HepG2 (cell line): ENCODE measurements around the gene SCT. TPM values are rescaled to one million over a fixed set of nuclear protein-coding genes. Genes with fewer than 3 reads are reported as not detected.

ENCODE experiments used
- CBX2 ChIP-seq, 2 experiments: fragments of 200-600 bp in 1 of 2; sonication (generic); formaldehyde crosslinking in 1 of 2; IDR thresholded peaks; 2 replicates each; pipeline versions ENCODE4 v1.7.0 to v1.8.1; 2018 to 2022; ENCODE audit warnings: low read depth in 2 of 2, low read length in 1 of 2, mild to moderate bottlenecking in 1 of 2, missing genetic modification reagents in 1 of 2
- DPF2 ChIP-seq: sonication (generic); formaldehyde crosslinking; IDR thresholded peaks from 2 replicates; pipeline ENCODE4 v1.4.0; 2020; ENCODE audit warnings: mild to moderate bottlenecking, low read depth, missing genetic modification reagents, borderline replicate concordance
- ELF1 ChIP-seq: sonication (generic); formaldehyde crosslinking; IDR thresholded peaks from 2 replicates; pipeline ENCODE4 v1.4.0; 2020; ENCODE audit warnings: missing genetic modification reagents
- HNF4A ChIP-seq: sonication (generic); formaldehyde crosslinking; IDR thresholded peaks from 2 replicates; pipeline ENCODE4 v1.4.0; 2020; ENCODE audit warnings: missing genetic modification reagents
- HNF4G ChIP-seq, 2 experiments: sonication (generic) in 1 of 2; formaldehyde crosslinking in 1 of 2; IDR thresholded peaks; 2 replicates each; pipeline versions ENCODE4 v1.4.0 to v1.6.1; 2011 to 2020; ENCODE audit warnings: borderline replicate concordance in 2 of 2, low read depth in 2 of 2, mild to moderate bottlenecking in 2 of 2, low read length in 1 of 2, missing genetic modification reagents in 1 of 2, moderate library complexity in 1 of 2
- HOXA3 ChIP-seq: sonication (generic); formaldehyde crosslinking; IDR thresholded peaks from 2 replicates; pipeline ENCODE4 v1.5.0; 2020; ENCODE audit warnings: missing genetic modification reagents
- KDM1A ChIP-seq: IDR thresholded peaks from 2 replicates; pipeline ENCODE4 v1.6.1; 2016; ENCODE audit warnings: missing compliant biosample characterization
- MED1 ChIP-seq: sonication (generic); formaldehyde crosslinking; IDR thresholded peaks from 2 replicates; pipeline ENCODE4 v1.4.0; 2020; ENCODE audit warnings: missing genetic modification reagents
- TARDBP ChIP-seq: sonication (generic); formaldehyde crosslinking; IDR thresholded peaks from 2 replicates; pipeline ENCODE4 v1.8.0; 2022; ENCODE audit warnings: mild to moderate bottlenecking, missing genetic modification reagents
- ZBTB1 ChIP-seq: sonication (generic); formaldehyde crosslinking; IDR thresholded peaks from 2 replicates; pipeline ENCODE4 v1.4.0; 2020; ENCODE audit warnings: missing genetic modification reagents, borderline replicate concordance
- ZNF550 ChIP-seq: sonication (generic); formaldehyde crosslinking; IDR thresholded peaks from 2 replicates; pipeline ENCODE4 v1.4.0; 2020; ENCODE audit warnings: mild to moderate bottlenecking, missing genetic modification reagents, borderline replicate concordance
- ZNF619 ChIP-seq: sonication (generic); formaldehyde crosslinking; IDR thresholded peaks from 2 replicates; pipeline ENCODE4 v1.4.0; 2020; ENCODE audit warnings: mild to moderate bottlenecking, missing genetic modification reagents
- polyA plus RNA-seq, 8 experiments: library from polyadenylated mRNA; depleted of rRNA in 3 of 8; stranded (reverse) in 7 of 8; unstranded in 1 of 8; fragments of >200 nt; fragmentation: Illumina TruSeq in 4 of 8; extraction: Trizol in 4 of 8; gene quantifications; 2 replicates each; pipeline versions ENCODE4 v1.2.1 to v1.2.3, GENCODE V29; 2011 to 2016; ENCODE audit warnings: low read depth in 4 of 8, missing spikeins in 1 of 8, mixed read lengths in 1 of 8; ENCODE audit not compliant: insufficient read depth in 1 of 8
- total RNA-seq, 5 experiments: library from RNA; depleted of rRNA; stranded (reverse); fragments of >200 nt; fragmentation: Illumina TruSeq; extraction: Trizol; gene quantifications; 2 replicates each; pipeline ENCODE4 v1.2.3, GENCODE V29; 2016; ENCODE audit warnings: low read depth in 1 of 5
- TF ChIP-seq, protein P1 (sequence below): sonication (generic); formaldehyde crosslinking; conservative IDR thresholded peaks from 2 replicates; pipeline ENCODE4 v1.4.0; 2020; ENCODE audit warnings: missing genetic modification reagents
- TF ChIP-seq, protein P2 (sequence below): IDR thresholded peaks from 2 replicates; pipeline ENCODE4 v1.6.1; 2016; ENCODE audit warnings: mild to moderate bottlenecking, missing biosample characterization, missing genetic modification reagents
- TF ChIP-seq, protein P3 (sequence below): sonication (generic); formaldehyde crosslinking; IDR thresholded peaks from 2 replicates; pipeline ENCODE4 v1.4.0; 2020; ENCODE audit warnings: mild to moderate bottlenecking, missing genetic modification reagents, borderline replicate concordance
- TF ChIP-seq, protein P4 (sequence below): sonication (generic); formaldehyde crosslinking; IDR thresholded peaks from 2 replicates; pipeline ENCODE4 v1.4.0; 2020; ENCODE audit warnings: missing genetic modification reagents, borderline replicate concordance
- TF ChIP-seq, protein P5 (sequence below): sonication (generic); formaldehyde crosslinking; IDR thresholded peaks from 2 replicates; pipeline ENCODE4 v1.5.1; 2020; ENCODE audit warnings: missing genetic modification reagents, mild to moderate bottlenecking, borderline replicate concordance

SCT gene
- total and polyA plus RNA-seq, 2 of the 13 experiments (the other 11 are each of a cell fraction or from before 2014, with no cell fraction given): not detected

DNA sequence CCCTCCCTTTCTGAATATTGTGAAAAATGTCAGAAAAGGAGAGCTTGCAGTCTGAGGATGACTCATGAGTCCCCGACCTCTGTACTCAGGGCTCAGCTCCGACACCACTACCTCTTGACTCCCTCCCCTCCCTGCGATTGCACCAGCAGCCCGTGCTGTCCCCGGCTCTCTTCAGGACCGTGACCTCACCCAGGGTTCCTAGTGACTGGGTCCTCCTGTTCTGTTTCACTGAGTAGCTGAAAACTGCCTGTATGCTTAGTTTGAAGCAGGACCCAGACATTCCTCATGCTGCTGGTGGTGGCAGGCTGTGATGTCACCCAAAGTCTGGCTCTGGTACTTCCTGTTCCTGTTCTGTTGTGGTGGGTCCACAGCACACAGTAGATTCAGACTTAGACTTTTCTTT lies 39.0 kb downstream of the SCT start (continued):
- TF ChIP-seq, protein P1, sequence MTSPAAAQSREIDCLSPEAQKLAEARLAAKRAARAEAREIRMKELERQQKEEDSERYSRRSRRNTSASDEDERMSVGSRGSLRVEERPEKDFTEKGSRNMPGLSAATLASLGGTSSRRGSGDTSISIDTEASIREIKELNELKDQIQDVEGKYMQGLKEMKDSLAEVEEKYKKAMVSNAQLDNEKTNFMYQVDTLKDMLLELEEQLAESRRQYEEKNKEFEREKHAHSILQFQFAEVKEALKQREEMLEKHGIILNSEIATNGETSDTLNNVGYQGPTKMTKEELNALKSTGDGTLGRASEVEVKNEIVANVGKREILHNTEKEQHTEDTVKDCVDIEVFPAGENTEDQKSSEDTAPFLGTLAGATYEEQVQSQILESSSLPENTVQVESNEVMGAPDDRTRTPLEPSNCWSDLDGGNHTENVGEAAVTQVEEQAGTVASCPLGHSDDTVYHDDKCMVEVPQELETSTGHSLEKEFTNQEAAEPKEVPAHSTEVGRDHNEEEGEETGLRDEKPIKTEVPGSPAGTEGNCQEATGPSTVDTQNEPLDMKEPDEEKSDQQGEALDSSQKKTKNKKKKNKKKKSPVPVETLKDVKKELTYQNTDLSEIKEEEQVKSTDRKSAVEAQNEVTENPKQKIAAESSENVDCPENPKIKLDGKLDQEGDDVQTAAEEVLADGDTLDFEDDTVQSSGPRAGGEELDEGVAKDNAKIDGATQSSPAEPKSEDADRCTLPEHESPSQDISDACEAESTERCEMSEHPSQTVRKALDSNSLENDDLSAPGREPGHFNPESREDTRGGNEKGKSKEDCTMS: no peak
- TF ChIP-seq HNF4A (peak; percentile 94), ELF1 (CRISPR knock-in tag) (peak; percentile 41; the same call in 1 of the 2 replicates), ZNF619 (CRISPR knock-in tag) (no peak), DPF2 (peak; percentile 59; the same call in 1 of the 2 replicates), ZNF550 (CRISPR knock-in tag) (no peak), TARDBP (peak; percentile 64; the same call in 1 of the 2 replicates), ZBTB1 (CRISPR knock-in tag) (no peak), KDM1A (0 out of 2 replicates have a peak, but pooled peaks have one; percentile 15), CBX2 (IDR thresholded peaks at IDR 0.05; ENCODE audit: low read depth, low read length) (no peak), CBX2 (CRISPR knock-in tag; IDR thresholded peaks at IDR 0.05; ENCODE audit: low read depth) (no peak), HNF4G (IDR thresholded peaks at IDR 0.05; ENCODE audit: borderline replicate concordance, low read depth, low read length) (peak; percentile 91), HNF4G (CRISPR knock-in tag; IDR thresholded peaks at IDR 0.05; ENCODE audit: borderline replicate concordance, low read depth) (peak; percentile 74; the same call in 1 of the 2 replicates), MED1 (CRISPR knock-in tag) (peak; percentile 87), HOXA3 (CRISPR knock-in tag) (peak; percentile 81)
- TF ChIP-seq, protein P2, sequence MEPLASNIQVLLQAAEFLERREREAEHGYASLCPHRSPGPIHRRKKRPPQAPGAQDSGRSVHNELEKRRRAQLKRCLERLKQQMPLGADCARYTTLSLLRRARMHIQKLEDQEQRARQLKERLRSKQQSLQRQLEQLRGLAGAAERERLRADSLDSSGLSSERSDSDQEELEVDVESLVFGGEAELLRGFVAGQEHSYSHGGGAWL (CRISPR knock-in tag): no peak
- TF ChIP-seq, protein P3, sequence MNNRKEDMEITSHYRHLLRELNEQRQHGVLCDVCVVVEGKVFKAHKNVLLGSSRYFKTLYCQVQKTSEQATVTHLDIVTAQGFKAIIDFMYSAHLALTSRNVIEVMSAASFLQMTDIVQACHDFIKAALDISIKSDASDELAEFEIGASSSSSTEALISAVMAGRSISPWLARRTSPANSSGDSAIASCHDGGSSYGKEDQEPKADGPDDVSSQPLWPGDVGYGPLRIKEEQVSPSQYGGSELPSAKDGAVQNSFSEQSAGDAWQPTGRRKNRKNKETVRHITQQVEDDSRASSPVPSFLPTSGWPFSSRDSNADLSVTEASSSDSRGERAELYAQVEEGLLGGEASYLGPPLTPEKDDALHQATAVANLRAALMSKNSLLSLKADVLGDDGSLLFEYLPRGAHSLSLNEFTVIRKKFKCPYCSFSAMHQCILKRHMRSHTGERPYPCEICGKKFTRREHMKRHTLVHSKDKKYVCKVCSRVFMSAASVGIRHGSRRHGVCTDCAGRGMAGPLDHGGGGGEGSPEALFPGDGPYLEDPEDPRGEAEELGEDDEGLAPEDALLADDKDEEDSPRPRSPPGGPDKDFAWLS (CRISPR knock-in tag): no peak
- TF ChIP-seq, protein P4, sequence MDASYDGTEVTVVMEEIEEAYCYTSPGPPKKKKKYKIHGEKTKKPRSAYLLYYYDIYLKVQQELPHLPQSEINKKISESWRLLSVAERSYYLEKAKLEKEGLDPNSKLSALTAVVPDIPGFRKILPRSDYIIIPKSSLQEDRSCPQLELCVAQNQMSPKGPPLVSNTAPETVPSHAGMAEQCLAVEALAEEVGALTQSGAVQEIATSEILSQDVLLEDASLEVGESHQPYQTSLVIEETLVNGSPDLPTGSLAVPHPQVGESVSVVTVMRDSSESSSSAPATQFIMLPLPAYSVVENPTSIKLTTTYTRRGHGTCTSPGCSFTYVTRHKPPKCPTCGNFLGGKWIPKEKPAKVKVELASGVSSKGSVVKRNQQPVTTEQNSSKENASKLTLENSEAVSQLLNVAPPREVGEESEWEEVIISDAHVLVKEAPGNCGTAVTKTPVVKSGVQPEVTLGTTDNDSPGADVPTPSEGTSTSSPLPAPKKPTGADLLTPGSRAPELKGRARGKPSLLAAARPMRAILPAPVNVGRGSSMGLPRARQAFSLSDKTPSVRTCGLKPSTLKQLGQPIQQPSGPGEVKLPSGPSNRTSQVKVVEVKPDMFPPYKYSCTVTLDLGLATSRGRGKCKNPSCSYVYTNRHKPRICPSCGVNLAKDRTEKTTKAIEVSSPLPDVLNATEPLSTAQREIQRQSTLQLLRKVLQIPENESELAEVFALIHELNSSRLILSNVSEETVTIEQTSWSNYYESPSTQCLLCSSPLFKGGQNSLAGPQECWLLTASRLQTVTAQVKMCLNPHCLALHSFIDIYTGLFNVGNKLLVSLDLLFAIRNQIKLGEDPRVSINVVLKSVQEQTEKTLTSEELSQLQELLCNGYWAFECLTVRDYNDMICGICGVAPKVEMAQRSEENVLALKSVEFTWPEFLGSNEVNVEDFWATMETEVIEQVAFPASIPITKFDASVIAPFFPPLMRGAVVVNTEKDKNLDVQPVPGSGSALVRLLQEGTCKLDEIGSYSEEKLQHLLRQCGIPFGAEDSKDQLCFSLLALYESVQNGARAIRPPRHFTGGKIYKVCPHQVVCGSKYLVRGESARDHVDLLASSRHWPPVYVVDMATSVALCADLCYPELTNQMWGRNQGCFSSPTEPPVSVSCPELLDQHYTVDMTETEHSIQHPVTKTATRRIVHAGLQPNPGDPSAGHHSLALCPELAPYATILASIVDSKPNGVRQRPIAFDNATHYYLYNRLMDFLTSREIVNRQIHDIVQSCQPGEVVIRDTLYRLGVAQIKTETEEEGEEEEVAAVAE (CRISPR knock-in tag): no peak
- TF ChIP-seq, protein P5, sequence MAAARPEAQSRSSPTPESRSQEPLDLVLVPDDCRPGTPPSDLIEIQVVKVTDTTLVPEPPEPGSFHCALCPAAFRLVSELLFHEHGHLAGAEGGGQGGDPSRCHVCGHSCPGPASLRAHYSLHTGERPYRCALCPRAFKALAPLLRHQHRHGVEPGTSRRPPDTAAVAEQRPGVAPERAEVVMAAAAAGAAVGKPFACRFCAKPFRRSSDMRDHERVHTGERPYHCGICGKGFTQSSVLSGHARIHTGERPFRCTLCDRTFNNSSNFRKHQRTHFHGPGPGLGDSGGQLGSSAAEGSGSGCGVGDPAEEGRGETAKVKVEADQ (CRISPR knock-in tag): no peak
